GM21786 (cell line): ENCODE results near the gene RHOC.

Source experiments
- ATAC-seq: cut with Tn5 transposase; IDR thresholded peaks from one replicate; pipeline ENCODE4 v1.9.1; 2021; ENCODE audit not compliant: unreplicated experiment

The RHOC gene

GRCh38 chr1:112718691-112719418 is 11.9 kb upstream of the RHOC start:
- ATAC-seq = no peak

DNA sequence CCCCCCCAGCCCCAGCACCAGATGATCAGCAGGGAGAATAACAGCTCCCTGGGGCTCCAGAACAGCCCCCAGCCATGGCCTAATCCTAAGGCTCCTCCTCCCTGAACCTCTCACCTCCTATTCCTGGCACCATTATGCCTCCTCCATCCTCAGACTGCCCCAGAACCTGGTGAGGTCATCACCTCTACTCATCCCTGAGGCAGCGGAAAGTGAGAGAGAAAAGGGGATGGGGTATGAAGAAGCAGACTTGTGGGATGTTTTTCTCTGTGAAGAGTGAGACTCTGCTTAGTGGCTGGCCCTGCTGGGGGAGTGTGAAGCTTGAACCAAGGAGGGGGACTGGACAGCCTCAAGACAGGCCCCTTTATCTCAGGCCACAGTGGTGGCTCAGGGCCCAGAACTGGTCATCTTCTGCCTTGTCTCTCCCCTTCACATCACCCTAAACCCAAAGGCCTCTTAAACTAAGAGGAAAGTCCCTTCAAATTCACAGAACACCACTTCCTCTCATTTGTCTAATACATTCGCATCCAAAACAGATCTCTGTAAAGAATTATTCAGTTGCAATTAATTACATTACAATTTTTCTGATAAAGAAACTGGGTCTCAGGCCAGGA is 10.4 kb upstream of the RHOC start:
- no peak for ATAC-seq

DNA sequence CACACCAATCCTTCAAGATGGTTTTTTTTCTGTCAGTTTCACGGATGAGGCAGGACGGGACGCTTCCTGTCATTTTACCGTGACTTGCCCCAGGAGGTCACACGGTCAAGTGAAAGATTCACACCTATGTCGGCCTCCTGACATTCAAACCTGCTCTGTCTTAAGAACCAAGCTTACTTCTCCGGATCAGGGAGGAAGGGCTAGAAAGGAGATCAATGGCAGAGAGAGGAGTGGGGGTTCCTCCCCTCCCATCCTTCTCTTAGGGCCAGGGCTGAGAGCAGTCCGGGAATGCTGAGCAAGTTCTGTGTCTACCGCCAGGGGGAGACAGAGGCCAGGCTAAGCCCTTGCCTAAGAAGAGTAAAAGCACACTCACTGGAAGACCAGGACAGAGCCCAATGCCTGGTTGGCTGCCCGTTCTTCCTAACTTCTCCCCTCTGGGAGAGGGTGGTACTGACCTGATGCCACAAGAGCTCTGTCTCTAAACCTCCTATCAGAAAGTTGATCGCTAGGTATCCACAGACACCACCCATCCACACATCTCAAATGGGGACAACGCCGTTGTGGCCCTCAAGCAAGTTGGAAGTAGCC is 9.3 kb upstream of the RHOC start:
- ATAC-seq = peak; percentile 35

DNA sequence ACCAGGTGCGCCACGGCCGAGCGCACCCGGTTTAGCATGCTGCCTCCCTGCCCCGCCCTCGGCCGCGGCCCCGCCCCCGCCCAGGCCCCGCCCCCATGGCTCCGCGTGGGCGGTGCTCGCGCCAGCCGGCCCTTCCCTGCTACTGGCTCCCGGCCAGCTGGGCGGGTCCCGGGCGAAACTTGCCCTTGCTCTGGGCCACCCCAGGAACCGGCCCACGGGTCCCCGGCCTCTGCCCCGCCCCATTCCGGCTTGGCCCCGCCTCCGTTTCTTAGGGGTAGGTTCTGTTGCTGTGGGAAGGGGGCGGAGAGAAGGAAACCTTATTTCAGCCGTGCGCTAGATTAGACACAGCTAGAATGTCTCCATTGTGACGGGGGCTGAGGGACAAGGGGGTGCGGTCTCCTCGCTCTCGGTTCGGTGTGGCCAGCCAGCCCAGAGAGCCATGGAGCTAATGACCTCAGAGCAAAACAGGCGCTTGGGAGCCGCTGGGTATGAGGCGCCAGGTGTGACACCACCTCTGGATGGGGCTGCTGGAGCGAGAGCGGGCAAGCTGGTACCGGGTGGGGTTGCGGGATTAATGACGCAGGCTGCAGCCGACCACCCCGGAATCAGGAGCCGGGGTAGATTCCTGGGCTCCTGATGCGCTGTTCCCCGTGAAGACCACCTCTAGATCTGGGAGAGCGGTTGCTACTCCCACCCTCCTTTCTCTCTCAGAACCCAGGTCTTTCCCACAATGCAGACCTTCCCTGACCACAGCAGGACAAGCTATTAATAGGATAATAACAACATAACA is 8.5 kb upstream of the RHOC start, which contains the start of gene PPM1J:
Gene PPM1J, minus strand, starts transcription at position 69 of the 790 bp plus-strand sequence. Its CDS starts 31 bp downstream, at position 38.
- ATAC-seq = peak; percentile 78

- no peak for ATAC-seq
Measured at GRCh38 chr1:112714313-112715263, 7.7 kb upstream of the RHOC start.

DNA sequence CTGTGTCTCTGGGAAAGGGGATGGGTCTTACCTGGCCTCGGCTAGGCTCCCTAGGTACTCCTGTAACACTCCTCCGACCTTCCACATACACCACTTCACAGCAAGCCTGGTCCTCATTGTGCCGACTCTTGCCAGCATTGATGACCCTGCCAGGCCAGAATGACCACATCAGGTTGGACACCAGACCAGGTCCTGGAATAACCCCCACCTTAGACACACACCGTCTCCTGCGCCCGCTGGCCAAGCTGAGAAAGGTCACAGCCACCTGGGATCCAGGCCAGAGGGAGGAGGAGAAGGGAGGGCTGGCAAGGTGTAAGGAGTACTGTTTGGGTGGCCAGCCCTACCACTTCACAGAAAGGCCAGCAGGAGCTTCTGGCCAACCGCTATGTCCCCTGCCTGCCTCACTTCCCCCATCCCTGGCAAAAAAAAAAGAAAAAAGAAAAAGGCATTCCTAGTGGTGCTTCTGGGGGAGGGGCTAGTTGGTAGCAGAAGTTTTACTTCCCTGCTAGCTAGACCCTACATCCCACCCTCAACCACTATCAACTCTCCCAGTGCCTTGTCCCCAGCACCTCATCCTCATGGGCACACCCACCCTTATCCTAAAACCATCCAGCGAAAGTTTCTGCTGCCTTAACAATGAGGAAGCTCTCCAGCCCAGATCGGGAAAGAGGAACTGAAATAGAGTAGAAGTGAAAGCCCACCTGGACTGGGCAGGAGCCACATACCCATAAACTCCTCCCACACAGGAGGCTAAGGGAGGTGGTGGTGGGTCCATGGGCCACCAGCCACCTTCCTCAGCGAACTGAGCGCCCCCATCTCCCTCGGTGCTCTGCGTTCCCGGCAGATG is 6.8 kb upstream of the RHOC start:
- ATAC-seq = peak; percentile 36

DNA sequence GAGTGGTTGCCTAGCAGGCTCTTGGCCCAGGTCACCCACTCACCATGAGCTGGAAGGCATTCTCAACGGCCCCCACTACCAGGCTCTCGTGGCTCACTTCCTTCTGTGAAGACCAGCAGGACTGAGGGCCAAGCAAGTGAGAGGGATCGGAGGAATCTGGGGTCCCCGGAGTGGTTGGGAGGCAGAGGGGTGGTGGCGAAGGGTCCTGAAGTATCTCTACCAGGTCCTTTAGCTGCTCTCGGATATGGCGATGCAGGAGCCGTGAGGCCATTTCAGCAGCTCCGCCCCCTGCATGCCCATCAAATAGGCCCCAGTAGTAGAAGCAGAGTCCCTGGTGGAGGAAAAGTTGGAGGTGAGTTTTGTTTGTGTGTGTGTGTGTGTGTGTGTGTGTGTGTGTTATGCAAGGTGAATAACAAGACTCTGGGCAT is 5.8 kb upstream of the RHOC start:
- ATAC-seq = no peak

DNA sequence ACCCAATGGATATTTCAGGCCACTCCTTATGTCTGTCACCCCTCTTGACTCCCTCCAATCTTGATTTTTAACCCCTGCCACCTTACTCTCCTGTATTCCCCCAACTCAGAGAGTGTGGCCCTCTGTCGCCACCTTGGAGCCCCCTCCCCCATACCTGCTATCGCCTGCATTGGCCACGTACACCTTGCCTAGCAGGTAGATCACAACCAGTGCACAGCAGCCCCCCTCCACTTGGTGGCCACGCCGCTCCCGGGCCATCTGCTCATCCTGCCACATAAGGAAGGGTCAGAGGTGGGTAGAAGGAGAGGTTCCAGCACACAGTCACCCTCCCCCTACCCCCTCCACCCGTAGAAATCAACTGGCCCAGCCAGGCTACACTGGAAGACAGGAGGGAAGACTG is 5.3 kb upstream of the RHOC start:
- no peak for ATAC-seq

GRCh38 chr1:112711670-112712069 is 4.7 kb upstream of the RHOC start:
- ATAC-seq = no peak

DNA sequence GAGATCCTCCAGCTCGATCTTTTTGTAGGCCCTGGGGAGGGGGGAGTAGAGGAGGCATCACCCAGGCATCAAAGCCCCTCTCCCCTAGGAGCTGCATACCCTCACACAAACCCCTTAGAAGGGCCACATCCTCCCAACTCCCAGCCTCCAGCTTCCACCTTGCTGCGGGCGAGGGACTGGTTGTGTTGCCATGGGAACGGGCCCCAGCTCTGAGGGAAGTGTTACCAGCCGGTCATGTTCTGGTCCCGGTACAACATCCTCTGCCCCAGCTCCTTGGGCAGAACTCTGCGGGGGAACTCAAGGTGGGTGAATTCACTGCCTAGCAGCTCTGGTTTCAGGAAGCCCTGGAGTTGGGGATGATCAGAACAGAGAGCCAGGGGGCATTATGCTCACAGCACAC is 4.1 kb upstream of the RHOC start:
- ATAC-seq = no peak

DNA sequence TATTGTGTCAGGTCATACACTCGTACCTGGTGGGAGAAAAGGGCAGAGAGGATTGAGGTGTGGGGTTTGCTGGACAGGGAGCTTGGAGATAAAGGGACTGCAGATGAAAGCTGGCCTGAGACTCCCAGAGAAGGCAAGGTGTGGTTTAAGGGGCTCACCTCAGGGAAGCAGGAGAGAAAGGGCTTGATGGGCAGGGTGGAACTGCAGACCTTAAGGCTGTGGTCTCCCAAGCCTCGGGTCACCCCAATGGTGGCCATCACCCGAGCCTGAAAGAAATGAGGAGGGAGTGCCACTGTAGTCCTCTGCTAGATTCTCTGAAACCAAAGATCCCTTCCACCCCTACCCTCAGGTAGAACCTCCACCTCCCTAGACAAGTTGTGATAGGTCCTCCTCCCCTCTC is 3.7 kb upstream of the RHOC start:
- ATAC-seq = no peak

GRCh38 chr1:112710159-112710558 is 3.2 kb upstream of the RHOC start:
- ATAC-seq = no peak

GRCh38 chr1:112708489-112708888 is 1.6 kb upstream of the RHOC start:
- no peak for ATAC-seq

DNA sequence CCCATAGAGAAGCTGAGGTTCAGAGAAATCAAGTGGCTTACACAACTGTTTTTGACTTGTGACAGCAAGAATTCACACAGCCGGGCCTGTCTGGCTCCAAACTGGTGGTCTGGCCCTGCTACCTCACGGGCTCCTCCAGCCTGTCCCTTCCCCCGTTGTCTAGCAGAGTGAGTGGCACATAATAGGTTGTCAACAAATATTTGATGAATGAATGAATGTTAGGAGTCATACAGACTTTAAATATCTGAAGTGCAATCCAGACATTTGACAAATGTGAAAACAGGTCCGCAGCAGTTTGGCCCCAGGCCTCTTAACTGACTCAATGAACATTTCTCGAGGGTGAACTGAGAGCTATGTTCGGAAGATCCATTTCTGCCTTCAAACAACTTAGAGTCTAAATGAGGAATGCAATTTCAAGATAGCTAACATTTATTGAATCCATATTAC is 1.1 kb upstream of the RHOC start:
- no peak for ATAC-seq

GRCh38 chr1:112707221-112708001 is 484 bp upstream of the RHOC start:
- ATAC-seq = peak; percentile 60

DNA sequence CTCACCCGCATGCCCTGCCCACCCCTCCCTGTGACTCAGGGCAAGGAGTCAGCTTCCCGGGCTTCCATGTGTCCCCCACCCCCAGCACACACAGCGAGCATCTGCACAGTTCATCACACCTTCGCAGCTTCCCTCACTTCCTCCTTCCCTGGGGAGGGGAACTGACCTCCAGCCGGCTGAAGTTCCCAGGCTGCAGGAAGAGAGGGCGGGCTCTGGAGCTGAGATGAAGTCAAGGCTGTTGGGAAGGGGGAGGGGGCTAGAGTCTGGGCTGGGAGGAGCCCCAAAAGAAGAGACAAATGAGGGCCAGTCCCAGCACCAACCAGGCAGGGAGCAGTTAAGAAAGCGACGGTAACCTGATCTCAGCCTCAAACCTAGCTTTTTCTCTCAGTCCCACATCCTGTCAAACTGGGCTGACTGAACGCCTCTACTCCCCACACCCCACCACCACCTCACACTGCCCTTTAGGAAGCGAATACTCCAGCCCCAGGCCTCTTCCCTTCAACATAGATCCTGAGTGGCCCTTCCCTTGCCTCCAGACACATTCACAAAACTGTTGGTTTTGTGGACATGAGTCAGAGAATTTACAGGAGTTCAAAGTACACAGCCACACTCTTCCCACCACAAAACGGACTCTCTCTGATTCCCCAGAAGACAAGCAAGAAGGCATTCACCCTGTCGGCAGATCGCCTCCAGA is 1.8 kb downstream of the RHOC start:
- ATAC-seq = peak; percentile 58

- ATAC-seq = no peak
Measured at GRCh38 chr1:112704391-112704933, 2.5 kb downstream of the RHOC start.

DNA sequence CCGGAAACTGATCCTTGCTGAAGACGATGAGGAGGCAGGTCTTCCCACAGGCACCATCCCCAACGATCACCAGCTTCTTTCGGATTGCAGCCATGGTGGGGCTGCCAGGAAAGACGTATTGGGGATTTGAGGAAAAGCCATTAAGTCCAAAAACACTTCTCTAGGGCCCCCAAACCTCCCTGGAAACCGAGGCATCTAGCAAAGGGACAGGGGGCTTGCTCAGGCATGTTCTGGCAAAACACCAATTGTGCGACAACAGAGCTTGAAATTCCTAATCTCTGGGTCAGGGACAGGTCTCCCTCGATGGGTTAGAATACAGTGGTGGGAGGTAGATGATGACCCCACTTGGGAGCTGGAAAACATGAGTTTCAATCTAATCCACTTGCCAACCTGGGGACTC is 3.2 kb downstream of the RHOC start:
- ATAC-seq = no peak
